ENCODE measurements around the gene CDH18. TPM values are rescaled to one million over a fixed set of nuclear protein-coding genes. Genes with fewer than 3 reads are reported as not detected.

CDH18 gene
- polyA plus RNA-seq, 1 donor from 2014 or later: 5.6 TPM

DNA sequence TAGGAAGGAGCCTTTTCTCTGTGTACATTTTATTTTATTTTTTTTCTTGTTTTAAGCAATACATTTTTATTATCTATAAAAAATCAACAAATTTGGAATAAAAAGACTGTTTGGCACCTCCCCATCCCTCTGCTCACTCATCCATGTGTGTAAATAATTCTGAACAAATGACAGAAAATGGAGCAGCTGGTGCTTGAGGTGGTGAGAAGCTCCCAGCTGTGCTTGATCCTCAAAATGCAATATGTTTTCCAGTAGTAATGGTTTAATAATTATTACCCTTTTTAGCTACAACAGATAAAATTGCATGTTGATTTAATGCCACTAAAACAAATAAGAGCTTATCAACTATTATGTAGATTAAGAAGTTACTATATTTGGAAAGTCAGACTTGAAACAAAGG is 132.5 kb downstream of the CDH18 start:
- no peak for TF ChIP-seq REST (IDR thresholded peaks at IDR 0.05; ENCODE audit: borderline replicate concordance)
- no peak for TF ChIP-seq SMC3 (conservative IDR thresholded peaks at IDR 0.05; ENCODE audit: poor library complexity)
- TF ChIP-seq EZH2 (IDR thresholded peaks at IDR 0.05; ENCODE audit: borderline replicate concordance, insufficient read depth, low read length, poor library complexity, severe bottlenecking): no peak
- TF ChIP-seq TAF1 (IDR thresholded peaks at IDR 0.05; ENCODE audit: low read depth): no peak
- Histone ChIP-seq H3K9me2 (ENCODE audit: insufficient read depth, low read length) (no peaks in the 10 kb centered on the region), H3K9ac (ENCODE audit: low read length) (no peak overlapping the region), H3K4me3 (ENCODE audit: low read length) (no peak overlapping the region), H3K9me3 (ENCODE audit: low read length) (no peaks in the 10 kb centered on the region), H3K79me2 (replicated peaks; ENCODE audit: insufficient read depth, low read length) (no peaks in the 10 kb centered on the region), H3K4me2 (ENCODE audit: low read length) (no peak overlapping the region), H3K27ac (ENCODE audit: low read length) (no peak overlapping the region), H4K20me1 (ENCODE audit: insufficient read depth) (no peaks in the 10 kb centered on the region), H3F3A (ENCODE audit: insufficient read depth, low read length, poor library complexity, severe bottlenecking) (no peaks in the 10 kb centered on the region), H3K36me3 (ENCODE audit: insufficient read depth, low read length) (no peaks in the 10 kb centered on the region), H3K27me3 (ENCODE audit: insufficient read depth, low read depth, low read length) (no peaks in the 10 kb centered on the region), H2AFZ (ENCODE audit: low read depth, low read length) (no peak overlapping the region)

DNA sequence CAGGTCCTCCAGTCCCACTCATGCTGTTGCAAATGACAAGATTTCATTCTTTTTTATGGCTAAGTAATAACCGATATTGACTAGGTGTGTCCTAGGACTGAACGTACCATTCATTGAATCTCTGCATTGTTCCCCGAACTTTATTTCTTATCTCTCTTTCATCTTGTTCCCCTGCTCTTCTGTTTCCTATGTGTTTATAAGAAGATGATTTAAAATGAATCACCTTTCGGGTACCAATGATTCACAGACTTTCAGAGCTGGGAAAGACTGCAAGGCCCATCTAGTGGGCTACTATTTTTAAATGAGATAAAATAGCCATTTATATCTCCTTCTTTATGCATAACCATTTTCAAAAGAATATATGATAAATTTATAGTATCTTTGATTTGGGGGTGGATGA is 133.0 kb downstream of the CDH18 start:
- Histone ChIP-seq H3F3A (ENCODE audit: insufficient read depth, low read length, poor library complexity, severe bottlenecking) (no peaks in the 10 kb centered on the region), H3K9me2 (ENCODE audit: insufficient read depth, low read length) (no peaks in the 10 kb centered on the region), H2AFZ (ENCODE audit: low read depth, low read length) (no peak overlapping the region), H3K9me3 (ENCODE audit: low read length) (no peaks in the 10 kb centered on the region), H3K4me3 (ENCODE audit: low read length) (no peak overlapping the region), H3K9ac (ENCODE audit: low read length) (no peak overlapping the region), H3K27me3 (ENCODE audit: insufficient read depth, low read depth, low read length) (no peaks in the 10 kb centered on the region), H3K4me2 (ENCODE audit: low read length) (no peak overlapping the region), H3K36me3 (ENCODE audit: insufficient read depth, low read length) (no peaks in the 10 kb centered on the region), H4K20me1 (ENCODE audit: insufficient read depth) (no peaks in the 10 kb centered on the region), H3K79me2 (replicated peaks; ENCODE audit: insufficient read depth, low read length) (no peaks in the 10 kb centered on the region), H3K27ac (ENCODE audit: low read length) (no peak overlapping the region)
- TF ChIP-seq REST (IDR thresholded peaks at IDR 0.05; ENCODE audit: borderline replicate concordance) (no peak), EZH2 (IDR thresholded peaks at IDR 0.05; ENCODE audit: borderline replicate concordance, insufficient read depth, low read length, poor library complexity, severe bottlenecking) (no peak), EP300 (conservative IDR thresholded peaks at IDR 0.05; ENCODE audit: poor library complexity, severe bottlenecking) (no peak), MXI1 (conservative IDR thresholded peaks at IDR 0.05; ENCODE audit: poor library complexity, severe bottlenecking) (no peak), RAD21 (conservative IDR thresholded peaks at IDR 0.05) (no peak), SMC3 (conservative IDR thresholded peaks at IDR 0.05; ENCODE audit: poor library complexity) (no peak), TAF1 (IDR thresholded peaks at IDR 0.05; ENCODE audit: low read depth) (no peak), CTCF (IDR thresholded peaks at IDR 0.05; ENCODE audit: poor library complexity, severe bottlenecking) (no peak), POLR2AphosphoS5 (IDR thresholded peaks at IDR 0.05) (no peak)

All from neural cell (in vitro differentiated cells).